Gastroesophageal sphincter (tissue), 4 donors: ENCODE data around the gene WDR45B. TPM values are rescaled to one million over a fixed set of nuclear protein-coding genes. Genes with fewer than 3 reads are reported as not detected.

Experiments used
- ATAC-seq: fragments of 150-250 bp; one replicate; pipeline ENCODE4 v1.9.1; 2016; ENCODE audit warnings: mild to moderate bottlenecking, moderate library complexity
- H3K27ac ChIP-seq, 4 donors: fragments of 200-600 bp; sonication (generic) in 3 of 4; 1 replicate in 3 of 4; 2 replicates in 1 of 4; pipeline ENCODE4 v1.5.1; 2016 to 2019
- H3K27me3 ChIP-seq: fragments of 200-600 bp; sonication (generic); one replicate; pipeline ENCODE4 v1.5.1; 2019
- H3K36me3 ChIP-seq, 2 donors: fragments of 200-600 bp; sonication (generic); one replicate each; pipeline ENCODE4 v1.5.1; 2019; ENCODE audit warnings: control low read depth in 1 of 2
- H3K4me1 ChIP-seq, 3 donors: fragments of 200-600 bp; sonication (generic); 1 replicate in 2 of 3; 2 replicates in 1 of 3; pipeline ENCODE4 v1.5.1; 2016 to 2019; ENCODE audit warnings: control low read depth in 2 of 3
- H3K4me3 ChIP-seq, 2 donors: fragments of 200-600 bp; sonication (generic); one replicate each; pipeline ENCODE4 v1.5.1; 2019; ENCODE audit warnings: mild to moderate bottlenecking in 1 of 2, moderate library complexity in 1 of 2
- H3K9me3 ChIP-seq, 3 donors: fragments of 200-600 bp; sonication (generic); one replicate each; pipeline ENCODE4 v1.5.1; 2017 to 2019; ENCODE audit warnings: control low read depth in 2 of 3
- EP300 ChIP-seq: sonication (generic); formaldehyde crosslinking; IDR thresholded peaks from one replicate; pipeline ENCODE4 v1.6.1; 2017; ENCODE audit warnings: antibody characterized with exemption, mild to moderate bottlenecking
- POLR2A ChIP-seq, 2 donors: fragments of 450-650 bp; IDR thresholded peaks; one replicate each; pipeline ENCODE4 v1.6.1; 2017; ENCODE audit warnings: antibody characterized with exemption in 2 of 2, mild to moderate bottlenecking in 2 of 2, moderate library complexity in 1 of 2
- POLR2AphosphoS5 ChIP-seq: sonication (generic); formaldehyde crosslinking; IDR thresholded peaks from one replicate; pipeline ENCODE4 v1.6.1; 2017; ENCODE audit warnings: antibody characterized with exemption
- WGBS, 2 donors: methylation state at CpG; one replicate each; pipeline ENCODE4 v1.1.5; 2018; ENCODE audit warnings: low coverage in 1 of 2; 5-methylcytosine and 5-hydroxymethylcytosine counted together
- total RNA-seq, 4 donors: library from RNA; depleted of rRNA; stranded (reverse); fragments of >200 nt; gene quantifications; one replicate each; pipeline ENCODE4 v1.1.0, GENCODE V29; 2016
- TF ChIP-seq, protein P1 (sequence below), 4 experiments: fragments of 200-600 bp in 2 of 4; fragments of 450-650 bp in 2 of 4; sonication (generic) in 1 of 4; IDR thresholded peaks; one replicate each; pipeline ENCODE4 v1.5.1; 2017 to 2019; ENCODE audit warnings: antibody characterized with exemption in 4 of 4, mild to moderate bottlenecking in 2 of 4, moderate library complexity in 2 of 4

The WDR45B gene
- total RNA-seq, 4 donors from 2014 or later = 70.8 to 77.4 (median 76.4) TPM

GRCh38 chr17:82636626-82637598 is 11.3 kb downstream of the WDR45B start:
- no peak overlapping the region for H3K27ac ChIP-seq
- no peak overlapping the region for H3K4me3 ChIP-seq
- 66 to 79% methylated on average over 13 to 15 of the region's 16 CpGs for WGBS, 2 donors
- H3K36me3 ChIP-seq = peaks cover 0 to 63% of the 10 kb centered on the region in 2 donors
- no peak for ATAC-seq
- TF ChIP-seq EP300 (no peak), POLR2A (IDR thresholded peaks at IDR 0.05) (no peak), POLR2AphosphoS5 (no peak)
- TF ChIP-seq, protein P1, sequence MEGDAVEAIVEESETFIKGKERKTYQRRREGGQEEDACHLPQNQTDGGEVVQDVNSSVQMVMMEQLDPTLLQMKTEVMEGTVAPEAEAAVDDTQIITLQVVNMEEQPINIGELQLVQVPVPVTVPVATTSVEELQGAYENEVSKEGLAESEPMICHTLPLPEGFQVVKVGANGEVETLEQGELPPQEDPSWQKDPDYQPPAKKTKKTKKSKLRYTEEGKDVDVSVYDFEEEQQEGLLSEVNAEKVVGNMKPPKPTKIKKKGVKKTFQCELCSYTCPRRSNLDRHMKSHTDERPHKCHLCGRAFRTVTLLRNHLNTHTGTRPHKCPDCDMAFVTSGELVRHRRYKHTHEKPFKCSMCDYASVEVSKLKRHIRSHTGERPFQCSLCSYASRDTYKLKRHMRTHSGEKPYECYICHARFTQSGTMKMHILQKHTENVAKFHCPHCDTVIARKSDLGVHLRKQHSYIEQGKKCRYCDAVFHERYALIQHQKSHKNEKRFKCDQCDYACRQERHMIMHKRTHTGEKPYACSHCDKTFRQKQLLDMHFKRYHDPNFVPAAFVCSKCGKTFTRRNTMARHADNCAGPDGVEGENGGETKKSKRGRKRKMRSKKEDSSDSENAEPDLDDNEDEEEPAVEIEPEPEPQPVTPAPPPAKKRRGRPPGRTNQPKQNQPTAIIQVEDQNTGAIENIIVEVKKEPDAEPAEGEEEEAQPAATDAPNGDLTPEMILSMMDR (IDR thresholded peaks at IDR 0.05) = no peak
- peaks cover 0 to 22% (median 0%) of the 10 kb centered on the region in 3 donors for H3K4me1 ChIP-seq
- no peaks in the 10 kb centered on the region for H3K9me3 ChIP-seq
- H3K27me3 ChIP-seq = no peaks in the 10 kb centered on the region

DNA sequence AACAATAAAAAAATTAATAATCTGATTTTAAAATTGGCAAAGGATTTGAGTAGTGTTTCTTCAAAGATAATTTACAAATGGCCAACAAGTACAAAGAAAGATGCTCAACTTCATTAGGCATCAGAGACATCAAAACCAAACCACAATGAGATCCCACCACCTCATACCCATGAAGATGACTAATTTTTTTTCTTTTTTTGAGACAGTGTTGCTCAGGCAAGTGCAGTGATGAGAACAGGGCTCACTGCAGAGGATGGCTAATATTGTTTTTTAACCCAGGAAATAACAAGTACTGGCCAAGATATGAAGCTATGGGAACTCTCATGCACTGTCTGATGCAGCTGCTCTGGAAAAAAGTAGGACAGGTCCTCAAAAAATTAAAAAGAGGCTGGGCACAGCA is 14.9 kb downstream of the WDR45B start:
- Histone ChIP-seq H3K27ac (no peak overlapping the region), H3K27me3 (no peaks in the 10 kb centered on the region), H3K9me3 (no peaks in the 10 kb centered on the region), H3K4me1 (no peaks in the 10 kb centered on the region), H3K36me3 (peaks cover 0 to 62% of the 10 kb centered on the region in 2 donors), H3K4me3 (no peak overlapping the region)
- TF ChIP-seq EP300 (no peak), POLR2AphosphoS5 (no peak), POLR2A (IDR thresholded peaks at IDR 0.05) (no peak)
- TF ChIP-seq, protein P1 (IDR thresholded peaks at IDR 0.05) = no peak
- no peak for ATAC-seq

DNA sequence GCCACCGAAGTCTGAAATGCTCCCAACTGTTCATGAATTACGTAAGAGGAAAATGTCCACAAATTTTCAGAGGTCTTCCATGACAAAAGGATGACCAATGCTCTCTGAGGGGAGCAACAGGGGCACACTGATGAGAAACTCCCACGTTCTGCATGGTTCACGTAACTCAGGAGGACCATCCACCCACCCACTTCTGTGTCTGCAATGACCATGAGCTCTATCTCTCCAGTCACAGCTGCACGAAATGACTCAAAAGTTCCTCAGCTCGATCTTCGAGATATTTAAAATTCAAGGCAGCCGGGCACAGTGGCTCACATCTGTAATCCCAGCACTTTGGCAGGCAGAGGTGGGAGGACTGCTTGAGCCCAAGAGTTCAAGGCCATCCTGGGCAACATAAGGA is 15.8 kb downstream of the WDR45B start:
- Histone ChIP-seq H3K36me3 (peaks cover 0 to 67% of the 10 kb centered on the region in 2 donors), H3K9me3 (no peaks in the 10 kb centered on the region), H3K4me1 (no peaks in the 10 kb centered on the region), H3K27me3 (no peaks in the 10 kb centered on the region), H3K27ac (no peak overlapping the region), H3K4me3 (no peak overlapping the region)
- TF ChIP-seq, protein P1 (IDR thresholded peaks at IDR 0.05) = no peak
- TF ChIP-seq EP300 = no peak
- no peak for TF ChIP-seq POLR2A (IDR thresholded peaks at IDR 0.05)
- no peak for ATAC-seq
- WGBS, 2 donors = 100% methylated on average over 1 to 7 of the region's 8 CpGs

DNA sequence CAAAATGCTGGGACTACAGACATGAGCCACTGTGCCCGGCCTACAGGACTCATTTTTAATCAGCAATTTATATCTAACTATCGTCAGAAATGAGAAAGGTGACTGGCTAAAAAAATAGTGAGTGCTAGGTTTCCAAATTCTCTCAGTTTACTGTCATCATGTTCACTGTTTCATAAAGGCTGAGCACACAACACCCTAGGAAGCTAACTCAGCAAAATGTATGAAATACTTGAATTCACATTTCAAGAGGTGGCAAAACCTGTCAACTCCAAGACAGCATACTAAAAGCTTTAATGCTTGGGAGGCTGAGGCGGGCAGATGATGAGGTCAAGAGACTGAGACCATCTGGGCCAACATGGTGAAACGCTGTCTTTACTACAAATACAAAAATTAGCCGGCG is 16.7 kb downstream of the WDR45B start:
- Histone ChIP-seq H3K4me1 (no peaks in the 10 kb centered on the region), H3K27ac (no peak overlapping the region), H3K36me3 (peaks cover 0 to 66% of the 10 kb centered on the region in 2 donors), H3K27me3 (no peaks in the 10 kb centered on the region), H3K4me3 (no peak overlapping the region), H3K9me3 (no peaks in the 10 kb centered on the region)
- TF ChIP-seq POLR2A (IDR thresholded peaks at IDR 0.05) = no peak
- TF ChIP-seq, protein P1 (IDR thresholded peaks at IDR 0.05) = no peak
- no peak for TF ChIP-seq POLR2AphosphoS5
- no peak for TF ChIP-seq EP300
- no peak for ATAC-seq
- 82 to 93% methylated on average over 6 of the region's 6 CpGs for WGBS, 2 donors

- H3K9me3 ChIP-seq = no peaks in the 10 kb centered on the region
- H3K4me3 ChIP-seq = no peak overlapping the region
- H3K4me1 ChIP-seq = no peaks in the 10 kb centered on the region
- TF ChIP-seq POLR2A (IDR thresholded peaks at IDR 0.05) (no peak), POLR2AphosphoS5 (no peak), EP300 (no peak)
- TF ChIP-seq, protein P1 (IDR thresholded peaks at IDR 0.05) = no peak
- no peak for ATAC-seq
- no peaks in the 10 kb centered on the region for H3K27me3 ChIP-seq
- H3K36me3 ChIP-seq = peaks cover 0 to 76% of the 10 kb centered on the region in 2 donors
- 88 to 91% methylated on average over 6 to 12 of the region's 12 CpGs for WGBS, 2 donors
- H3K27ac ChIP-seq = no peak overlapping the region
Measured at GRCh38 chr17:82630212-82630611, 18.0 kb downstream of the WDR45B start.
